ENCODE measurements around the gene CAMKMT.

CAMKMT gene

DNA sequence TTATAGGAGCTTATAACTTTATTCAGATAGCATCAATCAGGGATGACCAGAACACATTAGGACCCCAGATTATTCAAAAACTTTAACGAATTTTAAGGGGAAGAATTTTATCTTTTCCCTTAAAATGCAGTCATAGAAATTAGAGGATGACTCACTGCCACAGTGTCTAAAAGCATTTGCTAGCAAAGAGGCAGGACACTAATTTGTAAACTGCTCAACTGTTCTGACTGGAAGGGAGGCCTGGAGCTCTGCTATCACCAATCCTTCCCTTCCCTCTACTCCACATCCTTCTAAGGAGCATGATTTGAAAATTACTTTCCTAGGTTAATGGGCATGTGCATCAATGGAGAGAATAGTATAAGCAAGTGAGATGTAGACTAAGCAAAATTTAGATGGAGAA, 40.9 kb upstream of the CAMKMT start:
- H3K79me2 ChIP-seq (ENCODE audit: insufficient read depth, low read length): no peaks in the 10 kb centered on the region
- no peak overlapping the region for H3K27ac ChIP-seq (ENCODE audit: low read depth, low read length)
- H3F3A ChIP-seq (ENCODE audit: insufficient read depth): no peaks in the 10 kb centered on the region
- TF ChIP-seq, protein P1, sequence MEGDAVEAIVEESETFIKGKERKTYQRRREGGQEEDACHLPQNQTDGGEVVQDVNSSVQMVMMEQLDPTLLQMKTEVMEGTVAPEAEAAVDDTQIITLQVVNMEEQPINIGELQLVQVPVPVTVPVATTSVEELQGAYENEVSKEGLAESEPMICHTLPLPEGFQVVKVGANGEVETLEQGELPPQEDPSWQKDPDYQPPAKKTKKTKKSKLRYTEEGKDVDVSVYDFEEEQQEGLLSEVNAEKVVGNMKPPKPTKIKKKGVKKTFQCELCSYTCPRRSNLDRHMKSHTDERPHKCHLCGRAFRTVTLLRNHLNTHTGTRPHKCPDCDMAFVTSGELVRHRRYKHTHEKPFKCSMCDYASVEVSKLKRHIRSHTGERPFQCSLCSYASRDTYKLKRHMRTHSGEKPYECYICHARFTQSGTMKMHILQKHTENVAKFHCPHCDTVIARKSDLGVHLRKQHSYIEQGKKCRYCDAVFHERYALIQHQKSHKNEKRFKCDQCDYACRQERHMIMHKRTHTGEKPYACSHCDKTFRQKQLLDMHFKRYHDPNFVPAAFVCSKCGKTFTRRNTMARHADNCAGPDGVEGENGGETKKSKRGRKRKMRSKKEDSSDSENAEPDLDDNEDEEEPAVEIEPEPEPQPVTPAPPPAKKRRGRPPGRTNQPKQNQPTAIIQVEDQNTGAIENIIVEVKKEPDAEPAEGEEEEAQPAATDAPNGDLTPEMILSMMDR (IDR thresholded peaks at IDR 0.05; ENCODE audit: insufficient read depth, low read length, poor library complexity, severe bottlenecking): no peak
- TF ChIP-seq EZH2phosphoT487 (conservative IDR thresholded peaks at IDR 0.05; ENCODE audit: low read length): no peak
- H3K9ac ChIP-seq (ENCODE audit: low read length): no peak overlapping the region
- no peak overlapping the region for H3K4me3 ChIP-seq (ENCODE audit: insufficient read depth, low read length, poor library complexity, severe bottlenecking)
- H4K20me1 ChIP-seq (ENCODE audit: low read depth, low read length): no peaks in the 10 kb centered on the region
- H3K36me3 ChIP-seq (ENCODE audit: low read length): peaks cover 22% of the 10 kb centered on the region; the same call in 1 of the 2 replicates
- H3K9me2 ChIP-seq (replicated peaks; ENCODE audit: insufficient read depth, low read length): no peaks in the 10 kb centered on the region
- H3K4me2 ChIP-seq (ENCODE audit: low read depth, low read length, poor library complexity, severe bottlenecking): no peak overlapping the region
- H2AFZ ChIP-seq (ENCODE audit: low read depth, low read length, severe bottlenecking): no peak overlapping the region
- H3K9me3 ChIP-seq (ENCODE audit: insufficient read depth, low read length): no peaks in the 10 kb centered on the region
- no peaks in the 10 kb centered on the region for H3K27me3 ChIP-seq (ENCODE audit: low read length)

GRCh38 chr2:44321360-44321759, 40.4 kb upstream of the CAMKMT start:
- no peaks in the 10 kb centered on the region for H3K9me2 ChIP-seq (replicated peaks; ENCODE audit: insufficient read depth, low read length)
- H3K4me3 ChIP-seq (ENCODE audit: insufficient read depth, low read length, poor library complexity, severe bottlenecking): no peak overlapping the region
- H3K27ac ChIP-seq (ENCODE audit: low read depth, low read length): no peak overlapping the region
- H4K20me1 ChIP-seq (ENCODE audit: low read depth, low read length): no peaks in the 10 kb centered on the region
- H3K79me2 ChIP-seq (ENCODE audit: insufficient read depth, low read length): no peaks in the 10 kb centered on the region
- no peak for TF ChIP-seq EZH2phosphoT487 (conservative IDR thresholded peaks at IDR 0.05; ENCODE audit: low read length)
- TF ChIP-seq, protein P1 (IDR thresholded peaks at IDR 0.05; ENCODE audit: insufficient read depth, low read length, poor library complexity, severe bottlenecking): no peak
- H3K27me3 ChIP-seq (ENCODE audit: low read length): no peaks in the 10 kb centered on the region
- no peak overlapping the region for H3K4me2 ChIP-seq (ENCODE audit: low read depth, low read length, poor library complexity, severe bottlenecking)
- H3K9me3 ChIP-seq (ENCODE audit: insufficient read depth, low read length): no peaks in the 10 kb centered on the region
- no peak overlapping the region for H2AFZ ChIP-seq (ENCODE audit: low read depth, low read length, severe bottlenecking)
- no peaks in the 10 kb centered on the region for H3F3A ChIP-seq (ENCODE audit: insufficient read depth)
- H3K36me3 ChIP-seq (ENCODE audit: low read length): peaks cover 22% of the 10 kb centered on the region; the same call in 1 of the 2 replicates
- H3K9ac ChIP-seq (ENCODE audit: low read length): no peak overlapping the region

DNA sequence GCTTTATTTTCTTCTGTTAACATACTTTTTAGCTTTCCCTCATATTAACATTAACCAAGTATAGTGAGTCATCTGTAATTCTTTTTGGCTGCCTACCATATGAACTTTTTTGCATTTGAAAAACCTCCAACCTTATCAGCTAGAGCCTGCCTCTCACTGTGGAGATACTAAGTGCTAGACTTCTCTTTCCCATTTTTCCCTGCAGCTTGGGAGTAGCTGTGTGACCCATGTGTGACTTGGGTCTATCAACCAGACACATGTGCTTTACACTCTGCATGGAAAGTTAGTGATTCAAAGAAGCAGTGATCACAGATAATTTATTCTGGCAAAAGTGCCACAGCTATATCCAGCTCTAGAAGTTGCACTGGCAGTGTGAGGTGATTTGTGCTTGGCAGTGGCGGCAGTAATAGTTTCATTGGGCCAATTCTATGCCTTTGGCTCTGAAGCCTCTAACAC, 36.7 kb upstream of the CAMKMT start:
- Histone ChIP-seq H3K27ac (ENCODE audit: low read depth, low read length) (no peak overlapping the region), H3K27me3 (ENCODE audit: low read length) (no peaks in the 10 kb centered on the region), H3K9me2 (replicated peaks; ENCODE audit: insufficient read depth, low read length) (no peaks in the 10 kb centered on the region), H3K9me3 (ENCODE audit: insufficient read depth, low read length) (no peaks in the 10 kb centered on the region), H3K4me3 (ENCODE audit: insufficient read depth, low read length, poor library complexity, severe bottlenecking) (no peak overlapping the region), H2AFZ (ENCODE audit: low read depth, low read length, severe bottlenecking) (no peak overlapping the region), H3K79me2 (ENCODE audit: insufficient read depth, low read length) (no peaks in the 10 kb centered on the region), H3F3A (ENCODE audit: insufficient read depth) (no peaks in the 10 kb centered on the region), H3K4me2 (ENCODE audit: low read depth, low read length, poor library complexity, severe bottlenecking) (no peak overlapping the region), H3K9ac (ENCODE audit: low read length) (no peak overlapping the region), H3K36me3 (ENCODE audit: low read length) (peaks cover 22% of the 10 kb centered on the region; the same call in 1 of the 2 replicates), H4K20me1 (ENCODE audit: low read depth, low read length) (no peaks in the 10 kb centered on the region)
- no peak for TF ChIP-seq EZH2phosphoT487 (conservative IDR thresholded peaks at IDR 0.05; ENCODE audit: low read length)
- TF ChIP-seq, protein P1 (IDR thresholded peaks at IDR 0.05; ENCODE audit: insufficient read depth, low read length, poor library complexity, severe bottlenecking): no peak
